Stimulated activated naive CD8-positive, alpha-beta T cell treated with anti-CD3 and anti-CD28 coated beads, Interleukin-15, Interleukin-2, amounts not matched to agents 100 U/mL and 50 U/mL, for 24 hours (primary cell): Measurements from ENCODE around the gene ANXA2R.
"Not testable (repeated sequence)": the region's sequence is repeated elsewhere in the genome, so short reads cannot be mapped to it uniquely, and the experiment has no call there.

Experiments used
- ATAC-seq: fragments of 150-1000 bp; cut with Tn5 transposase; one replicate; pipeline ENCODE4 v1.10.0; 2021
- DNase-seq: peaks from one replicate; pipeline ENCODE4 v3.0.0; 2021

Gene ANXA2R

GRCh38 chr5:43060020-43060419 lies 19.9 kb upstream of the ANXA2R start:
- not testable (repeated sequence) for ATAC-seq, DNase-seq

DNA sequence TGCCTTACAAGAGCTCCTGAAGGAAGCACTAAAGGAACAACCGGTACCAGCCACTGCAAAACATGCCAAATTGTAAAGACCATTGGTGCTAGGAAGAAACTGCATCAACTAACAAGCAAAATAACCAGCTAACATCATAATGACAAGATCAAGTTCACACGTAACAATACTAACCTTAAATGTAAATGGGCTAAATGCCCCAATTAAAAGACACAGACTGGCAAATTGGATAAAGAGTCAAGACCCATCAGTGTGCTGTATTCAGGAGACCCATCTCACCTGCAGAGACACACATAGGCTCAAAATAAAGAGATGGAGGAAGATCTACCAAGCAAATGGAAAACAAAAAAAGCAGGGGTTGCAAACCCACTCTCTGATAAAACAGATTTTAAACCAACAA lies 15.0 kb upstream of the ANXA2R start:
- not testable (repeated sequence) for ATAC-seq

GRCh38 chr5:43051684-43052083 lies 11.6 kb upstream of the ANXA2R start:
- no peak for ATAC-seq

More for the DNA sequence above, 15.0 kb upstream of the ANXA2R start:
- not testable (repeated sequence) for DNase-seq

GRCh38 chr5:43050384-43050783 lies 10.3 kb upstream of the ANXA2R start:
- ATAC-seq: no peak
- DNase-seq: no peak

More at GRCh38 chr5:43051684-43052083, 11.6 kb upstream of the ANXA2R start:
- DNase-seq: no peak

GRCh38 chr5:43049236-43049635 lies 9.1 kb upstream of the ANXA2R start:
- ATAC-seq: no peak
- no peak for DNase-seq

DNA sequence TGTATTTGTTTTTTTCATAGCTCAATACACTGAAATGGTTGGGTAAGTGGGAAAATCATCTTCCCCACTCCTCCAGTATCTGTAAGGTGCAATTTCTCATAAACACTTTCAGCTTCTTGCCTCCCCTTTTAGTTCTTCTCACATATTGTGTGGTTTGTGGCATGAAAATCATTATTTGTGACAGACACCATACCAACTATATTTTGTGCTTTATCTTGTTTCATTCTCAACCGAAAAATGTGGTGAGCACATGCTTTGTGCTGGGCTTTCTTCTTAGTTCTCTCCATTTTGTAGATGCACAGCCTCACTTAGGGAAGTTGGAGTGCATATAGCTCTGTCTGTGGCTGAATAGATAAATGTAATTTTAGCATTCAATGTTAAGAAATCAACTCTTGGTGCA lies 6.4 kb upstream of the ANXA2R start:
- ATAC-seq: no peak
- DNase-seq: no peak

- DNase-seq (no peak), ATAC-seq (no peak)
Observed at GRCh38 chr5:43045236-43045635, 5.1 kb upstream of the ANXA2R start.

- ATAC-seq (no peak), DNase-seq (no peak)
Observed at GRCh38 chr5:43044181-43044914, 4.2 kb upstream of the ANXA2R start.

GRCh38 chr5:43043400-43043756 lies 3.3 kb upstream of the ANXA2R start:
- no peak for ATAC-seq
- no peak for DNase-seq

- peak; percentile 73 for DNase-seq
- peak; percentile 12 for ATAC-seq
Observed at GRCh38 chr5:43042626-43043399, 2.7 kb upstream of the ANXA2R start.

DNA sequence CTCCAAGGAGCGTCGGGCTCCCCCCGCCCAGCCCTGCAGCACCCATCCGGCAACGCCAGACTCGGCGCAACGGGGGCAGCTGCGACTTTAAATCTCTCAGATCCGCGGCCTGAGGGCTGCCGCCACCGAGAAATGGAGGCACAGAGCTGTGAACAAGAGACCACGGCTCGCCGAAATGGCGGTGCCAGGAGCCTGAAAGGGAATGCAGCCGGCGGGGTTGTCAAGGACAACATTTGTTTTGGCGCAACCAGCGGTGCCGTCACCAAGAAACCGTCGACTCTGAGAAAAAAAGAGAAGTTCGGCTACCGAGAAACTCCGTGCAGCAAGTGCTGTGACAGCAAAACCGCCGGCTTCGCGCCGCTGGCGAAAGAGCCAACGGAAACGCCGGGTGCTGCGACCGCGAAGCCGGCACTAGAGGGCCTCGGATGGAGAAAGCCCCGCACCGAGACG lies 2.1 kb upstream of the ANXA2R start:
- ATAC-seq: peak; percentile 5
- DNase-seq: peak; percentile 83

DNA sequence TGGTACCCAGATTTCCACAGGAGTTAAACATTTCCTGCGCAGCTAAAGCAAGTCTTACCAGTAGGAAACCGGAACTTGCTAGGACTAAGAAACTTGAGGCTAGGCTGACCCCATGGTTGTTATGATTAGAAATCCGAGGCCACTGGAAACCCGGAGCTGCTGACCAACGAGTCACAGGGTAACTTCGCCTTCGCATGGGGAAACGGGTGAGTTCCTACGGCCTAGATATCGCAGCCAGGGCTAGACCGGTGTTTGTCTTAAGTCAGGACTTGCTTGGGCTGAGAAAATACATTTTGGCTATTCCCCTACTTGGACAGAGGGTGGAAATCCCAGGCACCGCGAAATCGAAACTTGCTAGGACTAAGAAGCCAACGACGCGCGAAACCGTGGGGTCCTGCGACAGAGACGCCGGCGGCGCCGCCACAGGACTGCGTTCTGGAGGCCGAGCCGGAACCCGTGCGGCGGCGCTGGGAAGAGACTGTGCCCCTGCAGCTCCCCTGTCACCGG lies 1.6 kb upstream of the ANXA2R start:
- DNase-seq (no peak), ATAC-seq (peak; percentile 25)

GRCh38 chr5:43041110-43041668 lies 1.1 kb upstream of the ANXA2R start:
- no peak for ATAC-seq
- peak; percentile 35 for DNase-seq

- ATAC-seq (peak; percentile 8), DNase-seq (peak; percentile 75)
Observed at GRCh38 chr5:43039471-43040286, 440 bp downstream of the ANXA2R start.

- no peak for DNase-seq
Observed at GRCh38 chr5:43039152-43039470, 1.0 kb downstream of the ANXA2R start.

GRCh38 chr5:43038496-43038989 lies 1.6 kb downstream of the ANXA2R start:
- DNase-seq (peak; percentile 55), ATAC-seq (no peak)

More at GRCh38 chr5:43039152-43039470, 1.0 kb downstream of the ANXA2R start:
- ATAC-seq: no peak

- peak; percentile 12 for ATAC-seq
Observed at GRCh38 chr5:43037636-43038495, 2.3 kb downstream of the ANXA2R start.

DNA sequence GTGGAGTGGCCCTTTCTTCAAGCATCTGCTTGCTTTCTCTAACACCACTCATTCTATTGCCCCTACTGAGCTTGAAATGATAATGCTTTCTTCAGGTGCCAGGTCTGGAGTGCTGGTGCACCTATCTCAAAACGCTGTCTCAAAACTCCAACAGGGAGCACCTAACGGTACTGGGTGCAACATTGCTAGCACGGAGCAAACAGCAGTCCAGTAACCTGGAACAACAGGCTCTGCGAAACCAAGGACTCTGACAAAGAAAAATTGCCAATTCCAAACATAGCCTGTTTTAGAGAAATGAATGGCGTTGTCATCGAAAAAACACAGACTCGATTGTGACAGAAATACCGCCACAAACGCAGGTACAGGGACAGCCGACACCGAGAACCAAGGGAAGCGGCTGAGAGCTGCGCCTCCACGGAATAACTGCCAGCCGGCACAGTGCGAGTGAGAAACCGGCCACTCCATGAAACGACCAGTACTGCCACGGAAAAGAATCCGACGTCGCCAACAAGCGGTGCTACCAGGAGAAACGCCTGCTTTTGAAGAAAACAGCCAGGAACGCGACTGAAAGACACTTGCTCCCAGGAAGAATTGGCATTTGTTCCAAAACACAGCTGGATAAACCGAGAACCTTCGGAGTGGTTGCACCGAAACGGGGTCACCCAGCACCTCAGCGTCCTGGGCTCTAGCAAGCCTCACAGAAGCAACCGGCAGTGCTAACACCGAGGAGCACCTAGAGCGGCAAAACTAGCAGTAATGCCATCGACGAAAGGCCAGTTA lies 3.1 kb downstream of the ANXA2R start:
- ATAC-seq (no peak), DNase-seq (no peak)

More at GRCh38 chr5:43037636-43038495, 2.3 kb downstream of the ANXA2R start:
- DNase-seq: no peak

DNA sequence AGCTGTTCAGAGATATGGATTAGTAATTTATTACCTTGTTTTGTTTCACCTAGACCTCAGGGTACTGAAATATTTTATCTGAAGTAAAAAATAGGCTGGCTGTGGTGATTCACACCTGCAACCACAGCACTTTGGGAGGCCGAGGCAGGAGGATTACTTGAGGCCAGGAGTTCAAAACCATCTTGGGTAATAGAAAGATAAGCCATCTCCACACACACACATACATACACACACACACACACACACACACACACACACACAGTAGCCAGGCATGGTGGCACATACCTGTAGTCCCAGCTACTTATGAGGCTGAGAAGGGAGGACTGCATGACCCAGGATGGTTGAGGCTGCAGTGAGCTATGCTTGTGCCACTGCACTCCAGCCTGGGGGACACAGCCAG lies 3.7 kb downstream of the ANXA2R start:
- no peak for ATAC-seq
- no peak for DNase-seq

DNA sequence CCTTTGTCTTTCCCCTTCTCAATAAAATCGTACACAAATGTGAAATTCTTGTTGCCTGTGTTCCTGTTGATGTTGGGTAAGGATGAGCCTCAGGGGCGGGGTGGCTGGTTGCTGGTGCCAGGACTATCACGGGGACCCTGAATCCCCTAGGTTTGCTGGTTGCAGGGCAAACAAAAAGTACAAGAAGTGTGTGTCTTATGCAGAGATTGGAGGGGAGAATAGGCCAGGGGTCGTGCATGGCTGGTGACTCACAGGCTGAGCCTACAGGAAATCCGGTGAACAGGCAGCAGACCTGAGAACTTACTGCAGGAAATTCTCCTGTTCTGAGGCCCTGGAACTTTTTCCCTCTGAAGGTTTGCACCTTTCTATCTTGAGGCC lies 5.5 kb downstream of the ANXA2R start:
- DNase-seq: no peak
- ATAC-seq: no peak
